Vagina (tissue), 2 donors: ENCODE results near the gene LINGO1. TPM values are rescaled to one million over a fixed set of nuclear protein-coding genes. Genes with fewer than 3 reads are reported as not detected.

ENCODE experiments used
- DNase-seq, 2 donors: peaks; one replicate each; pipeline ENCODE4 v3.0.0-alpha.2; 2017; ENCODE audit errors: extremely low spot score in 2 of 2
- H3K27ac ChIP-seq: fragments of 200-600 bp; sonication (generic); one replicate; pipeline ENCODE4 v1.5.1; 2019
- H3K27me3 ChIP-seq: fragments of 200-600 bp; sonication (generic); one replicate; pipeline ENCODE4 v1.5.1; 2019
- H3K36me3 ChIP-seq, 2 donors: fragments of 200-600 bp; sonication (generic); one replicate each; pipeline ENCODE4 v1.5.1; 2017 to 2019
- H3K4me1 ChIP-seq: fragments of 200-600 bp; sonication (generic); one replicate; pipeline ENCODE4 v1.5.1; 2019
- H3K4me3 ChIP-seq, 2 donors: fragments of 200-600 bp; sonication (generic); 1 replicate in 1 of 2; 2 replicates in 1 of 2; pipeline ENCODE4 v1.5.1; 2016 to 2019
- H3K9me3 ChIP-seq: fragments of 200-600 bp; sonication (generic); one replicate; pipeline ENCODE4 v1.5.1; 2019
- CTCF ChIP-seq, 3 experiments: fragments of 450-650 bp in 2 of 3; fragments of 200-600 bp in 1 of 3; sonication (generic) in 1 of 3; IDR thresholded peaks; one replicate each; pipeline ENCODE4 v1.5.1; 2017 to 2019; ENCODE audit warnings: antibody characterized with exemption in 3 of 3, mild to moderate bottlenecking in 2 of 3, moderate library complexity in 2 of 3
- POLR2A ChIP-seq, 2 donors: fragments of 450-650 bp; IDR thresholded peaks; one replicate each; pipeline ENCODE4 v1.6.1; 2017; ENCODE audit warnings: antibody characterized with exemption in 2 of 2, mild to moderate bottlenecking in 2 of 2, moderate library complexity in 2 of 2
- POLR2AphosphoS5 ChIP-seq, 2 donors: sonication (generic); formaldehyde crosslinking; IDR thresholded peaks; one replicate each; pipeline ENCODE4 v1.9.0; 2017; ENCODE audit warnings: antibody characterized with exemption in 2 of 2, mild to moderate bottlenecking in 2 of 2, low read depth in 1 of 2; ENCODE audit not compliant: insufficient read depth in 1 of 2
- intact Hi-C: fragments of 100-400 bp; cut with DNase I; formaldehyde crosslinking; loops from one replicate; pipeline ENCODE4 v1.15.1; 2023
- total RNA-seq: library from RNA; depleted of rRNA; stranded (reverse); fragments of >200 nt; gene quantifications from one replicate; pipeline ENCODE4 v1.2.3, GENCODE V29; 2016

The LINGO1 gene
- total RNA-seq, 1 donor from 2014 or later, result 4.7 TPM

GRCh38 chr15:77606142-77607034, 26.3 kb downstream of the LINGO1 start:
- Histone ChIP-seq H3K4me3 (no peak overlapping the region), H3K9me3 (no peaks in the 10 kb centered on the region), H3K27me3 (no peaks in the 10 kb centered on the region), H3K27ac (no peak overlapping the region), H3K4me1 (peaks cover 16% of the 10 kb centered on the region), H3K36me3 (no peaks in the 10 kb centered on the region)
- TF ChIP-seq CTCF (IDR thresholded peaks at IDR 0.05) (no peak), POLR2AphosphoS5 (IDR thresholded peaks at IDR 0.05; ENCODE audit: insufficient read depth in 1 of 2, low read depth in 1 of 2) (no peak), POLR2A (IDR thresholded peaks at IDR 0.05) (no peak)
- DNase-seq, result no peak
- intact Hi-C loops, result no loop called here

GRCh38 chr15:77605547-77605946, 27.2 kb downstream of the LINGO1 start:
- TF ChIP-seq POLR2AphosphoS5 (IDR thresholded peaks at IDR 0.05; ENCODE audit: insufficient read depth in 1 of 2, low read depth in 1 of 2) (no peak), CTCF (IDR thresholded peaks at IDR 0.05) (no peak)
- intact Hi-C loops, result no loop called here
- no peak for DNase-seq
- Histone ChIP-seq H3K4me3 (no peak overlapping the region), H3K9me3 (no peaks in the 10 kb centered on the region), H3K27me3 (no peaks in the 10 kb centered on the region), H3K4me1 (peaks cover 16% of the 10 kb centered on the region), H3K27ac (no peak overlapping the region), H3K36me3 (no peaks in the 10 kb centered on the region)

- intact Hi-C loops, result no loop called here
- no peak for TF ChIP-seq POLR2A (IDR thresholded peaks at IDR 0.05)
- no peak for TF ChIP-seq POLR2AphosphoS5 (IDR thresholded peaks at IDR 0.05; ENCODE audit: insufficient read depth in 1 of 2, low read depth in 1 of 2)
- TF ChIP-seq CTCF (IDR thresholded peaks at IDR 0.05), result no peak
- H3K4me3 ChIP-seq, result no peak overlapping the region
These were observed 27.7 kb downstream of the LINGO1 start for GRCh38 chr15:77604973-77605372.

GRCh38 chr15:77603611-77604336, 28.9 kb downstream of the LINGO1 start:
- TF ChIP-seq POLR2A (IDR thresholded peaks at IDR 0.05) (no peak), POLR2AphosphoS5 (IDR thresholded peaks at IDR 0.05; ENCODE audit: insufficient read depth in 1 of 2, low read depth in 1 of 2) (no peak), CTCF (IDR thresholded peaks at IDR 0.05) (no peak)
- intact Hi-C loops, result no loop called here
- Histone ChIP-seq H3K4me3 (no peak overlapping the region), H3K36me3 (no peaks in the 10 kb centered on the region), H3K27me3 (no peaks in the 10 kb centered on the region), H3K4me1 (peaks cover 16% of the 10 kb centered on the region), H3K27ac (no peak overlapping the region), H3K9me3 (no peaks in the 10 kb centered on the region)
- DNase-seq, result no peak

More at GRCh38 chr15:77604973-77605372, 27.7 kb downstream of the LINGO1 start:
- H3K4me1 ChIP-seq, result peaks cover 16% of the 10 kb centered on the region
- H3K9me3 ChIP-seq, result no peaks in the 10 kb centered on the region
- no peak for DNase-seq
- H3K36me3 ChIP-seq, result no peaks in the 10 kb centered on the region
- H3K27me3 ChIP-seq, result no peaks in the 10 kb centered on the region
- no peak overlapping the region for H3K27ac ChIP-seq
